SK-N-SH (cell line): ENCODE measurements around the gene CPT1C. TPM values are rescaled to one million over a fixed set of nuclear protein-coding genes. Genes with fewer than 3 reads are reported as not detected.

Experiments
- CHD2 ChIP-seq: fragments of 150-350 bp; IDR thresholded peaks from 2 replicates; pipeline ENCODE4 v1.6.1; 2018; ENCODE audit warnings: low read length; ENCODE audit not compliant: partially characterized antibody
- ELF1 ChIP-seq: IDR thresholded peaks from 2 replicates; pipeline ENCODE4 v1.4.0; 2012
- EP300 ChIP-seq, 2 experiments: IDR thresholded peaks; 2 replicates each; pipeline versions ENCODE4 v1.4.0 to v1.6.1; 2012; ENCODE audit warnings: borderline replicate concordance in 1 of 2, low read depth in 1 of 2, low read length in 1 of 2
- EZH2phosphoT487 ChIP-seq: fragments of 200-600 bp; sonication (generic); IDR thresholded peaks from 2 replicates; pipeline ENCODE4 v1.6.1; 2017; ENCODE audit warnings: low read depth, mixed run types, mild to moderate bottlenecking, antibody characterized with exemption, moderate library complexity, borderline replicate concordance
- FOXJ3 ChIP-seq: sonication (generic); formaldehyde crosslinking; IDR thresholded peaks from 2 replicates; pipeline ENCODE4 v1.5.1; 2020; ENCODE audit warnings: mild to moderate bottlenecking, missing genetic modification reagents
- GATA2 ChIP-seq: sonication (generic); formaldehyde crosslinking; IDR thresholded peaks from 2 replicates; pipeline ENCODE4 v1.5.0; 2020; ENCODE audit warnings: mild to moderate bottlenecking, missing genetic modification reagents
- JUND ChIP-seq: IDR thresholded peaks from 2 replicates; pipeline ENCODE4 v1.4.0; 2012
- MEF2A ChIP-seq: IDR thresholded peaks from 2 replicates; pipeline ENCODE4 v1.4.0; 2012; ENCODE audit warnings: low read depth, borderline replicate concordance
- NFIC ChIP-seq: IDR thresholded peaks from 2 replicates; pipeline ENCODE4 v1.4.0; 2012; ENCODE audit warnings: borderline replicate concordance
- NRF1 ChIP-seq: IDR thresholded peaks from 2 replicates; pipeline ENCODE4 v1.6.1; 2012; ENCODE audit warnings: low read depth, mild to moderate bottlenecking, low read length
- POLR2AphosphoS5 ChIP-seq: IDR thresholded peaks from 2 replicates; pipeline ENCODE4 v1.6.1; 2012; ENCODE audit warnings: low read depth, low read length
- RCOR1 ChIP-seq: fragments of 150-350 bp; IDR thresholded peaks from 2 replicates; pipeline ENCODE4 v1.6.1; 2017; ENCODE audit warnings: antibody characterized with exemption, low read length
- RFX5 ChIP-seq: IDR thresholded peaks from 2 replicates; pipeline ENCODE4 v1.6.1; 2012; ENCODE audit warnings: mild to moderate bottlenecking, improper control_type of control experiment, low read length
- SIN3A ChIP-seq: IDR thresholded peaks from 2 replicates; pipeline ENCODE4 v1.6.1; 2012; ENCODE audit warnings: low read depth, mild to moderate bottlenecking, low read length, moderate library complexity, borderline replicate concordance
- SMC3 ChIP-seq: IDR thresholded peaks from 2 replicates; pipeline ENCODE4 v1.6.1; 2012; ENCODE audit warnings: low read depth, low read length, improper control_type of control experiment
- TEAD4 ChIP-seq: IDR thresholded peaks from 2 replicates; pipeline ENCODE4 v1.4.0; 2012; ENCODE audit warnings: mild to moderate bottlenecking, borderline replicate concordance; ENCODE audit not compliant: insufficient read depth
- YY1 ChIP-seq: IDR thresholded peaks from 2 replicates; pipeline ENCODE4 v1.4.0; 2012; ENCODE audit warnings: low read depth, mild to moderate bottlenecking
- polyA plus RNA-seq, 3 experiments: library from polyadenylated mRNA; depleted of rRNA; stranded (reverse); fragments of >200 nt; gene quantifications; 2 replicates each; pipeline ENCODE4 v1.2.3, GENCODE V29; 2012
- TF ChIP-seq, protein P1 (sequence below): IDR thresholded peaks from 2 replicates; pipeline ENCODE4; 2012
- TF ChIP-seq, protein P2 (sequence below): IDR thresholded peaks from 2 replicates; pipeline ENCODE4 v1.4.0; 2012; ENCODE audit warnings: low read depth
- TF ChIP-seq, protein P3 (sequence below): IDR thresholded peaks from 2 replicates; pipeline ENCODE4 v1.4.0; 2012; ENCODE audit warnings: low read depth, borderline replicate concordance
- TF ChIP-seq, protein P4 (sequence below): IDR thresholded peaks from 2 replicates; pipeline ENCODE4 v1.6.1; 2012; ENCODE audit warnings: mild to moderate bottlenecking, low read depth, low read length, moderate library complexity
- TF ChIP-seq, protein P5 (sequence below): fragments of 150-350 bp; IDR thresholded peaks from 2 replicates; pipeline ENCODE4 v1.6.1; 2016; ENCODE audit warnings: mild to moderate bottlenecking, low read depth, low read length
- TF ChIP-seq, protein P6 (sequence below): IDR thresholded peaks from 2 replicates; pipeline ENCODE4 v1.4.0; 2012; ENCODE audit warnings: low read depth, borderline replicate concordance

Gene CPT1C
- polyA plus RNA-seq, 1 of the 3 experiments (the other 2 are of a cell fraction): 139 TPM

DNA sequence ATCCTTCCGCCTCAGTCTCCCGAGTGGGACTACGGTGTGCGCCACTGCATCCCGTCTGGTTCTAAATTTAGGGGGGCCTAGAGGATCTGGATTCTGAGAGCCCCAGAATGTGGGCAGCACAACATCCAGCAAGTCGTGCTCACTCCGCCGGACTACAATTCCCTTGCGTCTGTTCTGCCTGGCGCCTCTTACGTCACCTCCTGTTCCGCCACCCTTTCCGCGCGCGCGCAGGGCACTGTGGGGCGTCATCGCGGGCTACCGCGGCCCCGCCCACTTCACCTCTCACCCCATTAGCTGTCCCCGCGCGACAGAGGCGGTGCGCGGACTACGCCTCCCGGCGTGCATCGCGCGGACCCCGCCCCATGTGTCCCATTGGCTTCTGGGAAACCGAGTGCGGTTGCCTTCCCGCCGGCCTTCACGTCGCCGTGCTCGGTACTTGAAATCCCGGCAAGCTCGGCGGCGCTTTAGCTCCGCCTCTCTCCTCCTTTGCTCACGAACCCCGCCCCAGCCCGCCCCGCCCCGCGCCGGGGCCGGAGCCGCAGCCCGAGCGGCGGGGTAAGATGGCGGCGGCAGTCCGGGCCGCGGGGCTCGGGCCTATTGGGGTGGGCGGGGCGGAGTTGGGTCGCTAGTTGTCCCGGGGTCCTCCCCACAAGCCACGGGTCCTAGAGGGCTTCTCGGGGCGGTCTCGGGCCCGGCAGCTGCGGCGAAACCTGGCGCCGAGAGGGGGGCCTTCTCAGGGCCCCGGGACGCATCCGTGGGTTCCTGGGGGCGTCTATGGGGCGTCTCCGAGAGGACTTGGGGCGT is 49.0 kb upstream of the CPT1C start, which contains the start of gene SCAF1 (continued):
- TF ChIP-seq, protein P1, sequence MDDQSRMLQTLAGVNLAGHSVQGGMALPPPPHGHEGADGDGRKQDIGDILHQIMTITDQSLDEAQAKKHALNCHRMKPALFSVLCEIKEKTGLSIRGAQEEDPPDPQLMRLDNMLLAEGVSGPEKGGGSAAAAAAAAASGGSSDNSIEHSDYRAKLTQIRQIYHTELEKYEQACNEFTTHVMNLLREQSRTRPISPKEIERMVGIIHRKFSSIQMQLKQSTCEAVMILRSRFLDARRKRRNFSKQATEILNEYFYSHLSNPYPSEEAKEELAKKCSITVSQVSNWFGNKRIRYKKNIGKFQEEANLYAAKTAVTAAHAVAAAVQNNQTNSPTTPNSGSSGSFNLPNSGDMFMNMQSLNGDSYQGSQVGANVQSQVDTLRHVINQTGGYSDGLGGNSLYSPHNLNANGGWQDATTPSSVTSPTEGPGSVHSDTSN: no peak
- peak; percentile 68 for TF ChIP-seq NRF1
- peak; percentile 62 for TF ChIP-seq POLR2AphosphoS5
- peak; percentile 62 for TF ChIP-seq ELF1
- TF ChIP-seq CHD2: peak; percentile 97
- TF ChIP-seq FOXJ3 (CRISPR knock-in tag): no peak
- TF ChIP-seq JUND: no peak
- no peak for TF ChIP-seq RFX5
- TF ChIP-seq, protein P2, sequence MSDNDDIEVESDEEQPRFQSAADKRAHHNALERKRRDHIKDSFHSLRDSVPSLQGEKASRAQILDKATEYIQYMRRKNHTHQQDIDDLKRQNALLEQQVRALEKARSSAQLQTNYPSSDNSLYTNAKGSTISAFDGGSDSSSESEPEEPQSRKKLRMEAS: no peak
- TF ChIP-seq NFIC: no peak
- no peak for TF ChIP-seq SMC3
- no peak for TF ChIP-seq EZH2phosphoT487
- TF ChIP-seq, protein P3, sequence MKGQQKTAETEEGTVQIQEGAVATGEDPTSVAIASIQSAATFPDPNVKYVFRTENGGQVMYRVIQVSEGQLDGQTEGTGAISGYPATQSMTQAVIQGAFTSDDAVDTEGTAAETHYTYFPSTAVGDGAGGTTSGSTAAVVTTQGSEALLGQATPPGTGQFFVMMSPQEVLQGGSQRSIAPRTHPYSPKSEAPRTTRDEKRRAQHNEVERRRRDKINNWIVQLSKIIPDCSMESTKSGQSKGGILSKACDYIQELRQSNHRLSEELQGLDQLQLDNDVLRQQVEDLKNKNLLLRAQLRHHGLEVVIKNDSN: peak; percentile 58; the same call in 1 of the 2 replicates
- TF ChIP-seq TEAD4: no peak
- TF ChIP-seq, protein P4, sequence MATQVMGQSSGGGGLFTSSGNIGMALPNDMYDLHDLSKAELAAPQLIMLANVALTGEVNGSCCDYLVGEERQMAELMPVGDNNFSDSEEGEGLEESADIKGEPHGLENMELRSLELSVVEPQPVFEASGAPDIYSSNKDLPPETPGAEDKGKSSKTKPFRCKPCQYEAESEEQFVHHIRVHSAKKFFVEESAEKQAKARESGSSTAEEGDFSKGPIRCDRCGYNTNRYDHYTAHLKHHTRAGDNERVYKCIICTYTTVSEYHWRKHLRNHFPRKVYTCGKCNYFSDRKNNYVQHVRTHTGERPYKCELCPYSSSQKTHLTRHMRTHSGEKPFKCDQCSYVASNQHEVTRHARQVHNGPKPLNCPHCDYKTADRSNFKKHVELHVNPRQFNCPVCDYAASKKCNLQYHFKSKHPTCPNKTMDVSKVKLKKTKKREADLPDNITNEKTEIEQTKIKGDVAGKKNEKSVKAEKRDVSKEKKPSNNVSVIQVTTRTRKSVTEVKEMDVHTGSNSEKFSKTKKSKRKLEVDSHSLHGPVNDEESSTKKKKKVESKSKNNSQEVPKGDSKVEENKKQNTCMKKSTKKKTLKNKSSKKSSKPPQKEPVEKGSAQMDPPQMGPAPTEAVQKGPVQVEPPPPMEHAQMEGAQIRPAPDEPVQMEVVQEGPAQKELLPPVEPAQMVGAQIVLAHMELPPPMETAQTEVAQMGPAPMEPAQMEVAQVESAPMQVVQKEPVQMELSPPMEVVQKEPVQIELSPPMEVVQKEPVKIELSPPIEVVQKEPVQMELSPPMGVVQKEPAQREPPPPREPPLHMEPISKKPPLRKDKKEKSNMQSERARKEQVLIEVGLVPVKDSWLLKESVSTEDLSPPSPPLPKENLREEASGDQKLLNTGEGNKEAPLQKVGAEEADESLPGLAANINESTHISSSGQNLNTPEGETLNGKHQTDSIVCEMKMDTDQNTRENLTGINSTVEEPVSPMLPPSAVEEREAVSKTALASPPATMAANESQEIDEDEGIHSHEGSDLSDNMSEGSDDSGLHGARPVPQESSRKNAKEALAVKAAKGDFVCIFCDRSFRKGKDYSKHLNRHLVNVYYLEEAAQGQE: no peak
- no peak for TF ChIP-seq EP300 (IDR thresholded peaks at IDR 0.05; ENCODE audit: borderline replicate concordance in 1 of 2, low read depth in 1 of 2, low read length in 1 of 2)
- TF ChIP-seq, protein P5, sequence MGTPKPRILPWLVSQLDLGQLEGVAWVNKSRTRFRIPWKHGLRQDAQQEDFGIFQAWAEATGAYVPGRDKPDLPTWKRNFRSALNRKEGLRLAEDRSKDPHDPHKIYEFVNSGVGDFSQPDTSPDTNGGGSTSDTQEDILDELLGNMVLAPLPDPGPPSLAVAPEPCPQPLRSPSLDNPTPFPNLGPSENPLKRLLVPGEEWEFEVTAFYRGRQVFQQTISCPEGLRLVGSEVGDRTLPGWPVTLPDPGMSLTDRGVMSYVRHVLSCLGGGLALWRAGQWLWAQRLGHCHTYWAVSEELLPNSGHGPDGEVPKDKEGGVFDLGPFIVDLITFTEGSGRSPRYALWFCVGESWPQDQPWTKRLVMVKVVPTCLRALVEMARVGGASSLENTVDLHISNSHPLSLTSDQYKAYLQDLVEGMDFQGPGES: 0 out of 2 replicates have a peak, but pooled peaks have one; percentile 20
- TF ChIP-seq MEF2A: no peak
- TF ChIP-seq, protein P6, sequence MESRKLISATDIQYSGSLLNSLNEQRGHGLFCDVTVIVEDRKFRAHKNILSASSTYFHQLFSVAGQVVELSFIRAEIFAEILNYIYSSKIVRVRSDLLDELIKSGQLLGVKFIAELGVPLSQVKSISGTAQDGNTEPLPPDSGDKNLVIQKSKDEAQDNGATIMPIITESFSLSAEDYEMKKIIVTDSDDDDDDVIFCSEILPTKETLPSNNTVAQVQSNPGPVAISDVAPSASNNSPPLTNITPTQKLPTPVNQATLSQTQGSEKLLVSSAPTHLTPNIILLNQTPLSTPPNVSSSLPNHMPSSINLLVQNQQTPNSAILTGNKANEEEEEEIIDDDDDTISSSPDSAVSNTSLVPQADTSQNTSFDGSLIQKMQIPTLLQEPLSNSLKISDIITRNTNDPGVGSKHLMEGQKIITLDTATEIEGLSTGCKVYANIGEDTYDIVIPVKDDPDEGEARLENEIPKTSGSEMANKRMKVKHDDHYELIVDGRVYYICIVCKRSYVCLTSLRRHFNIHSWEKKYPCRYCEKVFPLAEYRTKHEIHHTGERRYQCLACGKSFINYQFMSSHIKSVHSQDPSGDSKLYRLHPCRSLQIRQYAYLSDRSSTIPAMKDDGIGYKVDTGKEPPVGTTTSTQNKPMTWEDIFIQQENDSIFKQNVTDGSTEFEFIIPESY: peak; percentile 91
- TF ChIP-seq YY1: peak; percentile 86
- no peak for TF ChIP-seq RCOR1
- no peak for TF ChIP-seq GATA2
- TF ChIP-seq SIN3A: peak; percentile 28; the same call in 1 of the 2 replicates
- TF ChIP-seq, all 33 proteins: peak for 11
